Endodermal cell (in vitro differentiated cells): ENCODE results near the gene CYBRD1. TPM values are rescaled to one million over a fixed set of nuclear protein-coding genes. Genes with fewer than 3 reads are reported as not detected.

Experiments used
- DNase-seq: peaks from one replicate; pipeline ENCODE4 v3.0.0-alpha.2; 2017
- H3K27ac ChIP-seq: 2 replicates; pipeline ENCODE4 v1.5.1; 2013; ENCODE audit warnings: mild to moderate bottlenecking, low read depth, low read length, moderate library complexity
- H3K27me3 ChIP-seq: 2 replicates; pipeline ENCODE4 v1.6.1; 2013; ENCODE audit warnings: mild to moderate bottlenecking, low read length, moderate library complexity; ENCODE audit not compliant: insufficient read depth, control insufficient read depth, poor library complexity, severe bottlenecking
- H3K36me3 ChIP-seq: 2 replicates; pipeline ENCODE4 v1.7.0; 2013; ENCODE audit warnings: mild to moderate bottlenecking, low read length, moderate library complexity; ENCODE audit not compliant: control insufficient read depth, insufficient read depth
- H3K4me1 ChIP-seq: one replicate; pipeline ENCODE4 v1.7.0; 2013; ENCODE audit warnings: low read length; ENCODE audit not compliant: control insufficient read depth, insufficient read depth
- H3K4me3 ChIP-seq: 2 replicates; pipeline ENCODE4 v1.5.1; 2013; ENCODE audit warnings: mild to moderate bottlenecking, low read length, moderate library complexity
- H3K9ac ChIP-seq: 2 replicates; pipeline ENCODE4 v1.6.1; 2013; ENCODE audit warnings: mild to moderate bottlenecking, low read length, moderate library complexity; ENCODE audit not compliant: poor library complexity, severe bottlenecking; ENCODE audit errors: extremely low read depth
- H3K9me3 ChIP-seq: 2 replicates; pipeline ENCODE4 v1.6.1; 2013; ENCODE audit warnings: mild to moderate bottlenecking, low read length, moderate library complexity; ENCODE audit not compliant: control insufficient read depth
- H3K27ac Mint-ChIP-seq: 2 replicates; pipeline ENCODE4 v1.8.0; 2020; ENCODE audit warnings: mixed read lengths
- H3K27me3 Mint-ChIP-seq: 2 replicates; pipeline ENCODE4 v1.8.0; 2021; ENCODE audit warnings: mild to moderate bottlenecking, mixed read lengths; ENCODE audit not compliant: insufficient read depth
- H3K36me3 Mint-ChIP-seq: 2 replicates; pipeline ENCODE4 v1.8.0; 2020; ENCODE audit warnings: low read depth, mixed read lengths
- H3K4me1 Mint-ChIP-seq: 2 replicates; pipeline ENCODE4 v1.8.0; 2020; ENCODE audit warnings: mixed read lengths
- H3K4me3 Mint-ChIP-seq: 2 replicates; pipeline ENCODE4 v1.8.0; 2020; ENCODE audit warnings: mild to moderate bottlenecking, moderate library complexity, mixed read lengths
- H3K9me3 Mint-ChIP-seq: 2 replicates; pipeline ENCODE4 v1.8.0; 2020; ENCODE audit warnings: mild to moderate bottlenecking, mixed read lengths
- WGBS, 2 experiments: methylation state at CpG; one replicate each; pipeline versions ENCODE4 v1.1.5 to v1.1.7; 2013; ENCODE audit warnings: missing lambda C conversion rate in 2 of 2, mixed read lengths in 1 of 2; ENCODE audit not compliant: insufficient coverage in 1 of 2, insufficient read length in 1 of 2; 5-methylcytosine and 5-hydroxymethylcytosine counted together
- total RNA-seq, 2 donors: library from RNA; stranded (reverse); fragmentation: NEBNext Ultra II Directional in 1 of 2; extraction: Animal tissue kit (Norgen Biotek cat#: 25700) in 1 of 2; gene quantifications; 2 replicates in 1 of 2; 3 replicates in 1 of 2; pipeline ENCODE4 v1.2.1, GENCODE V29; 2021
- TF ChIP-seq, protein P1 (sequence below): fragments of 200-600 bp; sonication (generic); conservative IDR thresholded peaks from 2 replicates; pipeline ENCODE4 v1.5.0; 2021; ENCODE audit warnings: antibody characterized with exemption, mild to moderate bottlenecking

Gene CYBRD1
- total RNA-seq, 2 donors from 2014 or later = 3.3 to 4.7 TPM

- peaks cover 21% of the 10 kb centered on the region for H3K27me3 Mint-ChIP-seq
- Histone ChIP-seq H3K36me3 (no peaks in the 10 kb centered on the region), H3K9me3 (no peaks in the 10 kb centered on the region), H3K27ac (no peak overlapping the region), H3K4me3 (no peak overlapping the region), H3K27me3 (no peaks in the 10 kb centered on the region), H3K4me1 (no peaks in the 10 kb centered on the region), H3K9ac (no peak overlapping the region)
- H3K9me3 Mint-ChIP-seq = no peaks in the 10 kb centered on the region
- no CpG with 5 or more reads among the region's 1 CpG for WGBS, 2 experiments
- no peak for DNase-seq
- H3K4me3 Mint-ChIP-seq = no peak overlapping the region
- TF ChIP-seq, protein P1, sequence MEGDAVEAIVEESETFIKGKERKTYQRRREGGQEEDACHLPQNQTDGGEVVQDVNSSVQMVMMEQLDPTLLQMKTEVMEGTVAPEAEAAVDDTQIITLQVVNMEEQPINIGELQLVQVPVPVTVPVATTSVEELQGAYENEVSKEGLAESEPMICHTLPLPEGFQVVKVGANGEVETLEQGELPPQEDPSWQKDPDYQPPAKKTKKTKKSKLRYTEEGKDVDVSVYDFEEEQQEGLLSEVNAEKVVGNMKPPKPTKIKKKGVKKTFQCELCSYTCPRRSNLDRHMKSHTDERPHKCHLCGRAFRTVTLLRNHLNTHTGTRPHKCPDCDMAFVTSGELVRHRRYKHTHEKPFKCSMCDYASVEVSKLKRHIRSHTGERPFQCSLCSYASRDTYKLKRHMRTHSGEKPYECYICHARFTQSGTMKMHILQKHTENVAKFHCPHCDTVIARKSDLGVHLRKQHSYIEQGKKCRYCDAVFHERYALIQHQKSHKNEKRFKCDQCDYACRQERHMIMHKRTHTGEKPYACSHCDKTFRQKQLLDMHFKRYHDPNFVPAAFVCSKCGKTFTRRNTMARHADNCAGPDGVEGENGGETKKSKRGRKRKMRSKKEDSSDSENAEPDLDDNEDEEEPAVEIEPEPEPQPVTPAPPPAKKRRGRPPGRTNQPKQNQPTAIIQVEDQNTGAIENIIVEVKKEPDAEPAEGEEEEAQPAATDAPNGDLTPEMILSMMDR = no peak
- H3K4me1 Mint-ChIP-seq = no peaks in the 10 kb centered on the region
- H3K27ac Mint-ChIP-seq = no peak overlapping the region
- no peaks in the 10 kb centered on the region for H3K36me3 Mint-ChIP-seq
Observed at GRCh38 chr2:171584001-171584400, 61.7 kb downstream of the CYBRD1 start.

DNA sequence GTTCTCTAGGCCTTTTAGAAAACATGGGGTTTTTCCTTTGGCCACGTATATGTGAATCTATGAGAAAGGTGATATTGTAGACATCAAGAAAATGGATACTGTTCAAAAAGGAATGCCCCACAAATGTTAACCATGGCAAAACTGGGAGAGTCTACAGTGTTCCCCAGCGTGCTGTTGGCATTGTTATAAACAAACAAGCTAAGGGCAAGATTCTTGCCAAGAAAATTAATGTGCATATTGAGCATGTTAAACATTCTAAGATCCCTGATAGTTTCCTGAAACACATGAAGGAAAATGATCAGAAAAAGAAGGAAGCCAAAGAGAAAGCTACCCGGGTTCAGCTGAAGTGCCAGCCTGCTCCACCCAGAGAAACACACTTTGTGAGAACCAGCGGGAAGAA lies 64.9 kb downstream of the CYBRD1 start:
- H3K36me3 Mint-ChIP-seq = no peaks in the 10 kb centered on the region
- H3K27ac Mint-ChIP-seq = no peak overlapping the region
- Histone ChIP-seq H3K27me3 (no peaks in the 10 kb centered on the region), H3K36me3 (no peaks in the 10 kb centered on the region), H3K27ac (no peak overlapping the region), H3K4me3 (no peak overlapping the region), H3K9ac (no peak overlapping the region), H3K4me1 (no peaks in the 10 kb centered on the region), H3K9me3 (no peaks in the 10 kb centered on the region)
- H3K27me3 Mint-ChIP-seq = peaks cover 17% of the 10 kb centered on the region
- no peak for DNase-seq
- no peak overlapping the region for H3K4me3 Mint-ChIP-seq
- H3K4me1 Mint-ChIP-seq = no peaks in the 10 kb centered on the region
- no peaks in the 10 kb centered on the region for H3K9me3 Mint-ChIP-seq
- WGBS, 2 experiments = 87 to 96% methylated on average over 4 of the region's 4 CpGs
- TF ChIP-seq, protein P1 = no peak

- Mint-ChIP-seq H3K4me1 (no peaks in the 10 kb centered on the region), H3K4me3 (no peak overlapping the region), H3K27me3 (peaks cover 14% of the 10 kb centered on the region), H3K27ac (no peak overlapping the region), H3K36me3 (no peaks in the 10 kb centered on the region), H3K9me3 (no peaks in the 10 kb centered on the region)
- Histone ChIP-seq H3K4me3 (no peak overlapping the region), H3K36me3 (no peaks in the 10 kb centered on the region), H3K4me1 (no peaks in the 10 kb centered on the region), H3K27me3 (no peaks in the 10 kb centered on the region), H3K9ac (no peak overlapping the region), H3K9me3 (no peaks in the 10 kb centered on the region), H3K27ac (no peak overlapping the region)
- 90 to 93% methylated on average over 4 of the region's 4 CpGs for WGBS, 2 experiments
- TF ChIP-seq, protein P1 = no peak
- no peak for DNase-seq
Observed at GRCh38 chr2:171587567-171587966, 65.3 kb downstream of the CYBRD1 start.
